AG04450 (cell line): ENCODE measurements around the gene TBL3. TPM values are rescaled to one million over a fixed set of nuclear protein-coding genes. Genes with fewer than 3 reads are reported as not detected.

ENCODE experiments used
- CTCF ChIA-PET: fragments of 300-600, 350-600 bp; formaldehyde crosslinking; extraction: SDS; loops from one replicate; lab custom pipeline; 2022; ENCODE audit warnings: antibody characterized with exemption, inconsistent platforms; lab: Charles Lee
- POLR2A ChIA-PET: fragments of 350-600 bp; formaldehyde crosslinking; extraction: SDS; loops from one replicate; lab custom pipeline; 2021; ENCODE audit warnings: antibody characterized with exemption, inconsistent platforms; lab: Yijun Ruan, JAX
- DNase-seq: peaks from one replicate; pipeline ENCODE4 v3.0.0-alpha.2; 2011; ENCODE audit warnings: low read depth, low spot score
- H3K27ac ChIP-seq: one replicate; pipeline ENCODE4 v1.5.1; 2012; ENCODE audit warnings: low read depth, low read length, control low read depth
- H3K27me3 ChIP-seq: one replicate; pipeline ENCODE4 v1.6.0; 2012; ENCODE audit warnings: low read length; ENCODE audit not compliant: control insufficient read depth, insufficient read depth
- H3K4me3 ChIP-seq: 2 replicates; pipeline ENCODE4 v1.5.1; 2011; ENCODE audit warnings: mild to moderate bottlenecking, low read depth, low read length, control low read depth
- H3K9me3 ChIP-seq: 2 replicates; pipeline ENCODE4 v1.5.1; 2012; ENCODE audit warnings: low read length; ENCODE audit not compliant: control insufficient read depth, insufficient read depth
- polyA plus RNA-seq: library from polyadenylated mRNA; depleted of rRNA; stranded (reverse); fragments of >200 nt; gene quantifications from 2 replicates; pipeline ENCODE4 v1.2.3, GENCODE V29; 2011
- TF ChIP-seq, protein P1 (sequence below): IDR thresholded peaks from 2 replicates; pipeline ENCODE4 v1.5.1; 2011; ENCODE audit warnings: low read depth, low read length, control low read depth, inconsistent platforms

TBL3 gene
- polyA plus RNA-seq, 1 experiment = 13.7 TPM

- POLR2A ChIA-PET = interaction anchor here (0.6 to 3.6 kb wide), 3 partner anchors 13 to 174 kb away, joined by 3 to 14 read pairs (median 4); partner anchors contain the start of genes RPS2 and TRAF7
- Histone ChIP-seq H3K9me3 (peaks cover 3% of the 10 kb centered on the region; the same call in 1 of the 2 replicates), H3K4me3 (no peak overlapping the region), H3K27ac (no peak overlapping the region), H3K27me3 (peaks cover 36% of the 10 kb centered on the region)
- TF ChIP-seq, protein P1, sequence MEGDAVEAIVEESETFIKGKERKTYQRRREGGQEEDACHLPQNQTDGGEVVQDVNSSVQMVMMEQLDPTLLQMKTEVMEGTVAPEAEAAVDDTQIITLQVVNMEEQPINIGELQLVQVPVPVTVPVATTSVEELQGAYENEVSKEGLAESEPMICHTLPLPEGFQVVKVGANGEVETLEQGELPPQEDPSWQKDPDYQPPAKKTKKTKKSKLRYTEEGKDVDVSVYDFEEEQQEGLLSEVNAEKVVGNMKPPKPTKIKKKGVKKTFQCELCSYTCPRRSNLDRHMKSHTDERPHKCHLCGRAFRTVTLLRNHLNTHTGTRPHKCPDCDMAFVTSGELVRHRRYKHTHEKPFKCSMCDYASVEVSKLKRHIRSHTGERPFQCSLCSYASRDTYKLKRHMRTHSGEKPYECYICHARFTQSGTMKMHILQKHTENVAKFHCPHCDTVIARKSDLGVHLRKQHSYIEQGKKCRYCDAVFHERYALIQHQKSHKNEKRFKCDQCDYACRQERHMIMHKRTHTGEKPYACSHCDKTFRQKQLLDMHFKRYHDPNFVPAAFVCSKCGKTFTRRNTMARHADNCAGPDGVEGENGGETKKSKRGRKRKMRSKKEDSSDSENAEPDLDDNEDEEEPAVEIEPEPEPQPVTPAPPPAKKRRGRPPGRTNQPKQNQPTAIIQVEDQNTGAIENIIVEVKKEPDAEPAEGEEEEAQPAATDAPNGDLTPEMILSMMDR = no peak
- CTCF ChIA-PET = no interaction called here
- no peak for DNase-seq
Observed at GRCh38 chr16:1982013-1982433, 10.2 kb downstream of the TBL3 start.

GRCh38 chr16:1982991-1983543 is 11.2 kb downstream of the TBL3 start:
- DNase-seq = no peak
- CTCF ChIA-PET = interaction anchor here (0.6 to 1.0 kb wide), 2 partner anchors 135 to 157 kb away, joined by 4 to 5 read pairs; no protein-coding TSS in a partner anchor
- TF ChIP-seq, protein P1 = no peak
- Histone ChIP-seq H3K9me3 (peaks cover 3% of the 10 kb centered on the region; the same call in 1 of the 2 replicates), H3K27ac (no peak overlapping the region), H3K4me3 (peak overlapping the region; percentile 65), H3K27me3 (peaks cover 36% of the 10 kb centered on the region)
- POLR2A ChIA-PET = interaction anchor here (0.6 to 3.6 kb wide), 3 partner anchors 11 to 272 kb away, joined by 5 to 14 read pairs (median 6); partner anchors contain the start of genes RPS2 and TBL3

GRCh38 chr16:1983544-1984346 is 11.9 kb downstream of the TBL3 start, which contains the start of gene GFER:
GFER (plus strand) TSS chr16:1984193; CDS start chr16:1984219, 26 bp downstream.
- H3K4me3 ChIP-seq = peak within 1 kb of the TSS; percentile 74
- peak; percentile 72 for DNase-seq
- H3K27me3 ChIP-seq = peaks cover 36% of the 10 kb centered on the region
- peaks cover under 1% of the 10 kb centered on the region; the same call in 1 of the 2 replicates for H3K9me3 ChIP-seq
- POLR2A ChIA-PET = interaction anchor here (0.6 to 2.0 kb wide), 6 partner anchors 12 to 272 kb away, joined by 3 to 20 read pairs (median 4); partner anchors contain the start of genes RPS2, TBL3 and TRAF7
- no peak within 1 kb of the TSS for H3K27ac ChIP-seq
- TF ChIP-seq, protein P1 = peak; percentile 44
- CTCF ChIA-PET = interaction anchor here (0.6 to 3.7 kb wide), 4 partner anchors 20 to 157 kb away, joined by 3 to 17 read pairs (median 4); no protein-coding TSS in a partner anchor

DNA sequence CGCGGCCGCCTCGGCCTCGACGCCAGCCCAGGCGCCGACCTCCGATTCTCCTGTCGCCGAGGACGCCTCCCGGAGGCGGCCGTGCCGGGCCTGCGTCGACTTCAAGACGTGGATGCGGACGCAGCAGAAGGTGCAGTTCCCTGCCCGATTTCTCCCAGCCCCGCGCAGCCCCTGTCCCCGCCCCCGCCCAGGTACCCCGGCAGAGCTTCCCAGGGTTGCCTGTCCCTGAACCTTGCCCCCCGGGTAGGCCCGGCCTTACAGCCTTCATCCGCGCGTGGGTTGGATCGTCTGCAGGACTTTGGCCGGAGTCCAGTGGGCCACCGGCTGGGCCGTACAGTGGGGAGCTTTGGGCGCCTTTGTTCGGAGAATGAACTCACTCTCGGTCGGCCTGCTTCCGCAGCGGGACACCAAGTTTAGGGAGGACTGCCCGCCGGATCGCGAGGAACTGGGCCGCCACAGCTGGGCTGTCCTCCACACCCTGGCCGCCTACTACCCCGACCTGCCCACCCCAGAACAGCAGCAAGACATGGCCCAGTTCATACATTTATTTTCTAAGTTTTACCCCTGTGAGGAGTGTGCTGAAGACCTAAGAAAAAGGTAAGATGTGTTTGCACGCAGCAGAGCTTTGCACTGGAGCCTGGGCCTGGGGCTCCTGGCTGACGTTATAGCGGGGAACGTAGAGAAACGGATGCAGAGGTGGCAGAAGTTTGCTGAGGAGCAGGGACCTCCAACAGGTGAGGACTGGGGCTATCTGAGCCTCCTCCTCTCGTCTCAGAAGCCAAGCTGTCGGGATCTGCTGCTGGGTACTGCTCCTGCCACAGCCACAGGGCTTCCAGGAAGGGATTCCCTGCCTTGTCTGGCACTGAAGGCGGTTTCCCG is 12.7 kb downstream of the TBL3 start:
- Histone ChIP-seq H3K27ac (no peak overlapping the region), H3K4me3 (peak overlapping the region; percentile 74), H3K27me3 (peaks cover 39% of the 10 kb centered on the region), H3K9me3 (peaks cover 3% of the 10 kb centered on the region; the same call in 1 of the 2 replicates)
- DNase-seq = no peak
- CTCF ChIA-PET = interaction anchor here (0.9 to 3.7 kb wide), 2 partner anchors 19 to 156 kb away, joined by 3 to 17 read pairs; no protein-coding TSS in a partner anchor
- POLR2A ChIA-PET = interaction anchor here (0.6 to 2.0 kb wide), 6 partner anchors 13 to 926 kb away, joined by 3 to 20 read pairs (median 4); partner anchors contain the start of genes ECI1, RPS2, TBL3 and TRAF7
- TF ChIP-seq, protein P1 = no peak
